ENCODE measurements around the gene NAA10.

Gene NAA10

DNA sequence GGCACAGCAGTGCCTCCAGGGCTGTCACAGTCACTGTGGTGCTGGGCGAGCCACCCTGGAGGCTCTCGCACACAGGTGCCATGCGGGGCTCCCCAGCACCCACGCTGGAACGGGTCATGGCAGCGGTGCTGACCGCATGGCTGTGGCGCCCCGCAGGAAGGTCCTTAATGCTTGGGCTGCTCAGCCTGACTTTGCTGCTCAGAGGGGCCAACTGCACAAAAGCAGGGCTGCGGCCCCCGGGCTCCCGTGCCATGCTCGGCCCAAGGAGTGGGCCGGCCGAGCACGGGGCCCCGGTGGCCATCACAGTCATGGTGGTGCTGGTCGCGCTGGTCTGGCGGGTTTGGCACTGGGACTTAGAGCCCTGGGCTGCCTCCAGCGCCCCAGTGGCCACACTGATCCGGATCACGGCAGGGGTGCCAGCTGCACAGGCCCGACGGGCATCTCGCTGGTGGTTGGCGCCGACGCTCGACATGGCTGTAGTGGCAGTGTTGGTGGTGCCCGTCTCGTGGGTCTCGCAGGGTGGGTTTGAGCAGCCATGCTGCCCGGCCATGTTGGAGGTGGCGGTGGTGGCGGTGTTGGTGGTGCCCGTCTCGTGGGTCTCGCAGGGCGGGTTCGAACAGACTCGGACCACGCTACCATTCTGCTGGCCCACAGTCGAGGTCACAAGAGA lies 19.9 kb upstream of the NAA10 start:
- H3K4me1 ChIP-seq (ENCODE audit: control insufficient read depth, insufficient read depth, low read length) = peaks cover 9% of the 10 kb centered on the region; the same call in 1 of the 2 replicates
- H3K27me3 ChIP-seq (ENCODE audit: control insufficient read depth, insufficient read depth, low read length) = no peaks in the 10 kb centered on the region
- no peak overlapping the region for H3K4me3 ChIP-seq (ENCODE audit: low read depth, low read length)
- no peaks in the 10 kb centered on the region; the same call in 1 of the 2 replicates for H3K9me3 ChIP-seq (ENCODE audit: control insufficient read depth, insufficient read depth, low read depth, low read length)
- H3K9ac ChIP-seq (ENCODE audit: low read length) = no peak overlapping the region
- peaks cover 99% of the 10 kb centered on the region for H3K36me3 ChIP-seq (ENCODE audit: control insufficient read depth, insufficient read depth, low read length)
- H3K27ac ChIP-seq (ENCODE audit: low read depth, low read length) = no peak overlapping the region

DNA sequence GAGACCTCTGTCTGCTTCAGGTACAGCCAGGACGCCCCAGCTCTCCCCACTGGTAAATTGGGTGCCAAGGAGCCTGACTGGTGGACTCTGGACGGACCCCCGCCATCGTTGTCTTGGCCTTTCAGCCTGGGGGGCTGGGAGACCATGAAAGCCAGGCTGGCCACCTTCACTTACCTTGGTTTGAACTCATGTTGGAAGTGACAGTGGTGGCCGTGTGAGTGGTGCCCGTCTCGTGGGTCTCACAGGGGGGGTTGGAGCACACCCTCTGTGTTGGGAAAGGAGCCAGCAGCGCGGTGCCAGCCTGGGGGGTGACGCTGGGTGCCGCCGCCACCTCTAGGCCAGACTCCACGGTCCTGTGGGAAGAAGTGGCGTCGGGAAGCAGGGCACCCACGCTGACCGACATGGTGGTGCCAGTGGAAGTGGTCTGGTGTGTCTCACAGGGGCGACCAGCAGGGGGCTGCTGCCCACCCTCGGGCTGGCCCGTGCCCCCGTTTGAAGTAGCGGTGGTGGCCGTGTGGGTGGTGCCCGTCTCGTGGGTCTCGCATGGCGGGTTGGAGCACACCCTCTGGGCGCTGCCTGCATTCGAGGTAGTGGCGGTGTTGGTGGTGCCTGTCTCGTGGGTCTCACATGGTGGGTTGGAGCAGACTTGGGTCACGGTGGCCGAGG lies 19.2 kb upstream of the NAA10 start:
- H3K36me3 ChIP-seq (ENCODE audit: control insufficient read depth, insufficient read depth, low read length) = peaks cover 99% of the 10 kb centered on the region
- H3K9me3 ChIP-seq (ENCODE audit: control insufficient read depth, insufficient read depth, low read depth, low read length) = no peaks in the 10 kb centered on the region; the same call in 1 of the 2 replicates
- no peak overlapping the region for H3K9ac ChIP-seq (ENCODE audit: low read length)
- peak overlapping the region; percentile 35; the same call in 1 of the 2 replicates for H3K27ac ChIP-seq (ENCODE audit: low read depth, low read length)
- no peaks in the 10 kb centered on the region for H3K27me3 ChIP-seq (ENCODE audit: control insufficient read depth, insufficient read depth, low read length)
- no peak overlapping the region for H3K4me3 ChIP-seq (ENCODE audit: low read depth, low read length)
- H3K4me1 ChIP-seq (ENCODE audit: control insufficient read depth, insufficient read depth, low read length) = peaks cover 14% of the 10 kb centered on the region; the same call in 1 of the 2 replicates

DNA sequence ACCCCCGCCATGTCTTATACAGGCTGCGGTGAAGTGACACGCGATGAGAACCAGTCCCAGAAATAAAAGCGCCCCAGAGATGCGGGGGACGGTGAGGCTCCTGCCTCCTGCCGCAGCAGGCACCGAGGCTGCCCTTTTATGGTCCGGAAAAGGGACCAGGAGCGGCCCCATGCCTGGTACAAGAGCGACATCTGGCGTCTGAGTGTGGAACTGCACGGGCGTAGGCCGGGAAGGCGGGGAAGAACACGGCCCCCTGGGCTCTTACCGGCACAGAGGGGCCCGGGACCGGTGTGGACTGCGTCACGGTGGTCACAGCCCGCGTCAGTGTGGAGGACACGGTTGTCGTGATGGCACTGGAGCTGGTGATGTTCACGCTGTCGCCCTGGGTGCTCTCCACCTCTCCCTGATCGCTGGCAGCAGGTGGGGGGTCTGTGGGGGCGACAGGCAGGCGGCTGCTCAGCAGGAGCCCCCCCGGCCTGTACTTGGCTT lies 18.5 kb upstream of the NAA10 start:
- H3K9ac ChIP-seq (ENCODE audit: low read length) = peak overlapping the region; percentile 56
- H3K4me1 ChIP-seq (ENCODE audit: control insufficient read depth, insufficient read depth, low read length) = peaks cover 20% of the 10 kb centered on the region; the same call in 1 of the 2 replicates
- H3K9me3 ChIP-seq (ENCODE audit: control insufficient read depth, insufficient read depth, low read depth, low read length) = no peaks in the 10 kb centered on the region; the same call in 1 of the 2 replicates
- peak overlapping the region; percentile 82; the same call in 1 of the 2 replicates for H3K27ac ChIP-seq (ENCODE audit: low read depth, low read length)
- no peak overlapping the region for H3K4me3 ChIP-seq (ENCODE audit: low read depth, low read length)
- H3K27me3 ChIP-seq (ENCODE audit: control insufficient read depth, insufficient read depth, low read length) = no peaks in the 10 kb centered on the region
- H3K36me3 ChIP-seq (ENCODE audit: control insufficient read depth, insufficient read depth, low read length) = peaks cover 94% of the 10 kb centered on the region

DNA sequence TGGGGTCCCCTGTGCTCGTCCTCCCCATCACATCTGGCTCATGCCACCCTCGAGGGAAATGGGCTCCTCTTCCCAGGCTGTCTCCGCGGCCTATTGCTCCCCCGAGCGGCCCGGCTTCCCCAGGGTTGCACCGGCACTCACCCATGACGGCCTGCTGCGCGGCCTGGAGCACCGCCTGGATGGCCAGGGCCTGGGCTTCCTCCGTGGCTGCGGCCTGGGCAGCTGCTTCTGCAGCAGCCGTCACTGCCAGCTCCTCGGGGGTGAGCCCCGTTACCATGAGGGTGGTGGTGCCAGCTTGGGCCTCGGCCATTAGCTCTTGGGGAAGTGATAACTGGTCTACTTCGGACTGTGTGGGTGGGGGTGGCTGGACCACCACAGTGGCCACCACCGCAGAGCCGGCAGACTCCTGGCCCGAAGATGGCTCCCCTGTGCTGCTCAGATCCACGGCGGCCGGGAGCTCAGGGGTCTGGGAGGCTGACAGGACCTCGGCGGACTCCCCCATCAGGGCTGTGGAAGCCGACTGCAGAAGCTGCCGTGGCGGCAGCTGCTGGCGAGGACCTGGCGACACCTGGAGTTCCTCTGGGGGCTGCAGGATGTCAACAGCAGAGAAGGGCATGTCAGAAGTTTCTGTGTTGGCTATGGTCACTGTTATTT lies 17.7 kb upstream of the NAA10 start:
- Histone ChIP-seq H3K9me3 (ENCODE audit: control insufficient read depth, insufficient read depth, low read depth, low read length) (no peaks in the 10 kb centered on the region; the same call in 1 of the 2 replicates), H3K9ac (ENCODE audit: low read length) (peak overlapping the region; percentile 56), H3K36me3 (ENCODE audit: control insufficient read depth, insufficient read depth, low read length) (peaks cover 89% of the 10 kb centered on the region), H3K27me3 (ENCODE audit: control insufficient read depth, insufficient read depth, low read length) (no peaks in the 10 kb centered on the region), H3K4me3 (ENCODE audit: low read depth, low read length) (no peak overlapping the region), H3K4me1 (ENCODE audit: control insufficient read depth, insufficient read depth, low read length) (peaks cover 29% of the 10 kb centered on the region; the same call in 1 of the 2 replicates), H3K27ac (ENCODE audit: low read depth, low read length) (peak overlapping the region; percentile 82; the same call in 1 of the 2 replicates)

DNA sequence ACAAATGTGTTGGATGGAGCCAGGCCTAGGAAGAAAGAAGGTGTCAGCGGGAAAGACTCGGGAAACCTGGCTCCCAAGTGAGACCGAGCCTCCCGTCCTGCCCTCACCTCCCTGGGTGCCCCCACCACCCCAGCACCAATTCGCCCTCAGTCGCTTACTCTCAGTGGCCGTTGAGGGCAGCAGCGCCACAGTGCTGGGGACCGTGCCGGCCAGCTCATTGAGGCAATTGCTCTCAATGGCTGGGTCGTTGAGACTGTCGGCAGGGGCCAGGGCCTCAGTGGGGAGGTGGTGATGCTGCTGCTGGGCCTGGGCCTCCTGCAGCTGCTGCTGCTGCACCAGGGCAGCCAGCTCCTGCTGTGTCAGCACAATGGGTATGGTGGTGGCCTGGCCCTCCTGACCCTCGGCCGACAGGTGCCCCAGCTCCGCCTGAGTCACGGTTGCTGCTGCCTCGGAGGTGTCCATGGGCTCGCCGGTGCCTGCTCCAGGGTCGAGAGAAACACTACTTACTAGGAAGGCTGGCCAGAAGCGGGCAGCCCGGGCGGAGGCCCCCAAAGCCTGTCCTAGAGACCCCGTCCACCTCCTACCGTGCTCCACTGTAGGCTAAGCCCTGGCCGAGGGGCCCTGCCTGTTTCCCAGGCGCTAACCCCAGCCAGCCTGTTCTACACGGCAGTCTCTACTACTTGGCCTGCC lies 17.0 kb upstream of the NAA10 start:
- H3K9me3 ChIP-seq (ENCODE audit: control insufficient read depth, insufficient read depth, low read depth, low read length) = no peaks in the 10 kb centered on the region; the same call in 1 of the 2 replicates
- H3K36me3 ChIP-seq (ENCODE audit: control insufficient read depth, insufficient read depth, low read length) = peaks cover 85% of the 10 kb centered on the region
- H3K9ac ChIP-seq (ENCODE audit: low read length) = no peak overlapping the region
- no peak overlapping the region; the same call in 1 of the 2 replicates for H3K27ac ChIP-seq (ENCODE audit: low read depth, low read length)
- H3K27me3 ChIP-seq (ENCODE audit: control insufficient read depth, insufficient read depth, low read length) = no peaks in the 10 kb centered on the region
- peaks cover 33% of the 10 kb centered on the region; the same call in 1 of the 2 replicates for H3K4me1 ChIP-seq (ENCODE audit: control insufficient read depth, insufficient read depth, low read length)
- no peak overlapping the region for H3K4me3 ChIP-seq (ENCODE audit: low read depth, low read length)

DNA sequence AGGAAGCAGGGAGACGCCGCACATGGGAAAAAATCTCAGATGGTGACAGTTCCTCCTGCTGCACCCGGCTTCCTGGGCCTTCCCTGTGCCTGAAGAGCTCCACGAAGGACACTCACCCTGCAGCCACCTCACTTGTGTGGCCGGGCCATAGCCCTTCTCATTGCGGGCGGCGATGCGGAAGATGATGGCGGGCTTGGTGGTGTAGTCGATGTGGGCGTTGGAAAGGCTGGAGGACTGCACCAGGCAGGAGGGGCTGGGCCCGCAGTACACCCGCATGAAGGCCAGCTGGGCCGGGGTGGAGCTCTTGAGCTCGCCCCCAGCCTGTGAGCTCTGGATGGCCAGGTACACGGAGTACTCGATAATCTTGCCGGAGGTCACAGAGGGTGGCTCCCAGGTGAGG lies 15.3 kb upstream of the NAA10 start:
- peaks cover 33% of the 10 kb centered on the region; the same call in 1 of the 2 replicates for H3K4me1 ChIP-seq (ENCODE audit: control insufficient read depth, insufficient read depth, low read length)
- H3K27me3 ChIP-seq (ENCODE audit: control insufficient read depth, insufficient read depth, low read length) = no peaks in the 10 kb centered on the region
- no peak overlapping the region for H3K4me3 ChIP-seq (ENCODE audit: low read depth, low read length)
- H3K9ac ChIP-seq (ENCODE audit: low read length) = no peak overlapping the region
- H3K9me3 ChIP-seq (ENCODE audit: control insufficient read depth, insufficient read depth, low read depth, low read length) = no peaks in the 10 kb centered on the region; the same call in 1 of the 2 replicates
- H3K27ac ChIP-seq (ENCODE audit: low read depth, low read length) = no peak overlapping the region
- peaks cover 77% of the 10 kb centered on the region for H3K36me3 ChIP-seq (ENCODE audit: control insufficient read depth, insufficient read depth, low read length)

DNA sequence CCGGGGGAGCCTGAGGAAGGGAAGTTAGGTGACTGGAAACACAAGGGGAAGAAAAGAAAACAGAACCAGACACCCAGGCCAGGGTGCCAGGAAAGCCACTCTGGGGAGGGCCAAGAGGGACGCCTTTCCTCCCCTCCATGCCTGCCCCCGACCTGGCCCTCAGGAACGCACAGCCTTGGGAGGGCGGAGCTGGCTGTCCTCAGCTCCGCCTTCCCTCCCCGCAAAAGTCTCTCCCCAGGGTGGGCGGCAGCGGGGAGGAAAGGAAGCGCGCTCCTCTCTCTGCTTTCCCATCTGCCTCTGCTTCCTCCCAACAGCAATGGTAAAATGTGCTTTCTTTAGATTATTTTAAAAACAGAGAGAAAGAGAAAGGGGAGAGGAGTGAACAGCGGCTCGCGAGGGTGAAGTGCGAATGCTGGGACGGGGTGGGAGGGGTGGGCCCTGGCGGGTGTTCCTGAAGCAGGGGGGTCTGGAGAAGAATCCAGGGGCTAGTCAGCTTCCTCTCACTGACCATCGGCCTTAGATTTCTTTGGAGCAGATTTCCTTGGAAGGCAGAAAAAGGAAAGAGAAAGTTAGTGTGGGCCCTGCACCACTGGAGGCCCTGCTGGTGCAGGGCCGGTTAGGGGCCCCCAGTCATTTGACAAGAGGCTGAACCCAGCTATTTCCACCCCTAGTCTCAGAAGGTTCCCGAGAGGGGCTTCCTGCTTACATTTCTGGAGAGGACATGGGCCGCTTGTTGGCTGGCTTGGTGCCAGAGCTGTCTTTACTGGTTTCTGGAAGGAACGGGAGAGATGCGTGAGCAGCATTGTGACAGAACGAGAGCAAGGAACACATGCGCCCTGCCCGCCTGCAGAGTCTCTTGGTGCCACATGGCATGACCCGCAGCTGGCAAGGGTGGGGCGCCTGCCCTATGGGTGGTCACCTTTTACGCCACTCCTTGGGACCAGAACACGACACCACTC lies 14.3 kb upstream of the NAA10 start:
- no peak overlapping the region for H3K4me3 ChIP-seq (ENCODE audit: low read depth, low read length)

DNA sequence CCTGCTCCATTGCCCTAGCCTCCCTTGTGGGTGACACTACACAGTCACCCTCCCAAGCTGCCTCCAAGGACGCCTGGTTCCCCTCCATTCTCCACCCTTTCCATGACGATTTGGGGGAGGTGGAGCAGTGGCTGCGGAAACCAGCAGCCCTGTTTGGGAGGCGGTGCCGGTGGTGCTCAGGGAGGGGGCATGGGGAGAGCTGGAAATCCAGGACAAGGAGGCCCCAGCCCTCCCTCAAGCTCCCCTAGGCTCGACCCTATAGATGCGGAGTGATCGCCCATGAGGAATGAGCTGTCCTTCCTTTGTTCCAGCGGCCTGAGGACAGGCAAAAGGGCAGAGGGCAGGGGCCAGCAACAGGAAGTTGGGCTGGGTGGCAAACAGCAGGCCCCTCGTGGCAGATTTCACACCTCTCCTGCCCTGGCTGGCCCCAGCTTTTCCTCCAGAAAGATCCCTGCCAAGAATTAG lies 13.2 kb upstream of the NAA10 start:
- Histone ChIP-seq H3K9ac (ENCODE audit: low read length) (peak overlapping the region; percentile 34), H3K27me3 (ENCODE audit: control insufficient read depth, insufficient read depth, low read length) (no peaks in the 10 kb centered on the region), H3K9me3 (ENCODE audit: control insufficient read depth, insufficient read depth, low read depth, low read length) (no peaks in the 10 kb centered on the region; the same call in 1 of the 2 replicates), H3K4me3 (ENCODE audit: low read depth, low read length) (no peak overlapping the region), H3K36me3 (ENCODE audit: control insufficient read depth, insufficient read depth, low read length) (peaks cover 62% of the 10 kb centered on the region), H3K4me1 (ENCODE audit: control insufficient read depth, insufficient read depth, low read length) (peaks cover 41% of the 10 kb centered on the region; the same call in 1 of the 2 replicates), H3K27ac (ENCODE audit: low read depth, low read length) (peak overlapping the region; percentile 84; the same call in 1 of the 2 replicates)

More for the DNA sequence above, 14.3 kb upstream of the NAA10 start:
- Histone ChIP-seq H3K36me3 (ENCODE audit: control insufficient read depth, insufficient read depth, low read length) (peaks cover 67% of the 10 kb centered on the region), H3K27me3 (ENCODE audit: control insufficient read depth, insufficient read depth, low read length) (no peaks in the 10 kb centered on the region), H3K9me3 (ENCODE audit: control insufficient read depth, insufficient read depth, low read depth, low read length) (no peaks in the 10 kb centered on the region; the same call in 1 of the 2 replicates), H3K27ac (ENCODE audit: low read depth, low read length) (peak overlapping the region; percentile 84; the same call in 1 of the 2 replicates), H3K4me1 (ENCODE audit: control insufficient read depth, insufficient read depth, low read length) (peaks cover 36% of the 10 kb centered on the region; the same call in 1 of the 2 replicates), H3K9ac (ENCODE audit: low read length) (peak overlapping the region; percentile 53)

DNA sequence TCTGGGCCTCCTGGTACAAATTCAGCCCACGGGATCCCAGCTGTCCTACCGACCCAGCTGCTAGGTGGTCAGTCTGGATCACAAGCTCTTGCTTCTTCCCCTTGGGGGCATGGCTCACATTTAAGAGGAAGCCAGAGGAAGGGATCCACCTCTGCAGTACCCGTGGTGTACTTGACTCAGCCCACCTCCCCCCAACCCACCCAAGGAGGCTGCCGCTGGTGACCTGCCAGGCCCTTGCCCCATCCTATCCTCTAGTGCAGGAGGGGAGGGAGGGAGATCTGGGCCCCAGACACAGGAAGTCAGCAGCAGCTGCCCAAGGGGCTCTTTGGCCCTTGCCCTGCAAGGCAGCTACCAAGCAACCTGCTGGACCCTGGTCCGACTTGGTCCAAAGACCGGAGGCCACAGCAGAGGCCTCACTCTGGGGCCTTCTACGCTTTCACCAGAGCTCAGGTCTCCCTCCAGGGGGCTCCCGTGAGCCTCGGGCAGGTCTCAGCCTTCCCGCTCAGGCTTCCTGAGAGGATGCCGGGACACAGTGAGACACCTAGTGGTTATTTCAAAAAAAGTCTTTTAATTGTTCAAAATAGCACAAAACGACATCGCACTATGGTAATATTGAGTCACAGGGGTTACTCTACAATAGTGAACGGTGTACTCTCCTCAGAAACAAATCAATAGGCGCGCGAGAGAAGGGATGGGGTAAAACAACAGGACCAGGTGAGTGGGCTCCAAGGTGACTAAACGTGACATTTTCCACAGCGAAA lies 12.4 kb upstream of the NAA10 start:
- H3K9ac ChIP-seq (ENCODE audit: low read length) = peak overlapping the region; percentile 34
- H3K4me1 ChIP-seq (ENCODE audit: control insufficient read depth, insufficient read depth, low read length) = peaks cover 46% of the 10 kb centered on the region; the same call in 1 of the 2 replicates
- H3K27ac ChIP-seq (ENCODE audit: low read depth, low read length) = no peak overlapping the region; the same call in 1 of the 2 replicates
- no peaks in the 10 kb centered on the region; the same call in 1 of the 2 replicates for H3K9me3 ChIP-seq (ENCODE audit: control insufficient read depth, insufficient read depth, low read depth, low read length)
- H3K4me3 ChIP-seq (ENCODE audit: low read depth, low read length) = no peak overlapping the region
- peaks cover 53% of the 10 kb centered on the region for H3K36me3 ChIP-seq (ENCODE audit: control insufficient read depth, insufficient read depth, low read length)
- no peaks in the 10 kb centered on the region for H3K27me3 ChIP-seq (ENCODE audit: control insufficient read depth, insufficient read depth, low read length)
